GM18867 (cell line): Measurements from ENCODE around the gene PEAK1.

Experiments
- ATAC-seq: cut with Tn5 transposase; IDR thresholded peaks from one replicate; pipeline ENCODE4 v1.9.1; 2021; ENCODE audit warnings: mild to moderate bottlenecking, moderate library complexity; ENCODE audit not compliant: unreplicated experiment

PEAK1 gene

GRCh38 chr15:77402740-77403379, 17.0 kb downstream of the PEAK1 start:
- no peak for ATAC-seq

DNA sequence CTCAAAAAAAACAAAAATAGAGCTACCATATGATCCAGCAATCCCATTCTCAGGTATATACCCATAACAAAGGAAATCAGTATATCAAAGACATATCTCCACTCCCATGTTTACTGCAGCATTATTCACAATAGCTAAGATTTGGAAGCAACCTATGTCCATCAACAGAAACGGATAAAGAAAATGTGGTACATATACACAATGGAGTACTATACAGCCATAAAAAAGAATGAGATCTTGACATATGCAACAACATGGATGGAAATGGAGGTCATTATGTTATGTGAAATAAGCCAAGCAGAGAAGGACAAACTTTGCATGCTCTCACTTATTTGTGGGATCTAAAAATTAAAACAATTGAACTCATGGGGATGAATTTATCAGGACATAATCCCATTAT, 19.6 kb downstream of the PEAK1 start:
- ATAC-seq, result no peak

GRCh38 chr15:77398927-77399326, 21.0 kb downstream of the PEAK1 start:
- ATAC-seq, result no peak

DNA sequence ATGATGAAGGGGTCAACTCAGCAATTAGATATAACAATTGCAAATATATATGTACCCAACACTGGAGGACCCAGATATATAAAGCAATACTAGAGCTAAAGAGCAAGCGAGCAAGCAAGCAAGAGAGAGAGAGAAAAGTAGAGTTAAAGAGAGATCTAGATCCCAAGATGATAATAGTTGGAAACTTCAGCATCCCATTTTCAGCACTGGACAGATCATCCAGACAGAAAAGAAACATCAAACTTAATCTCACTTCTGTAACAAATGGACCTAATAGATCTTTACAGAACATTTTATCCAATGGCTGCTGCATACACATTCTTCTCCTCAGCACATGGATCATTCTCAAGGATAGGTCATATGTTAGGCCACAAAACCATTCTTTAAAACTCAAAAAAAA, 23.2 kb downstream of the PEAK1 start:
- ATAC-seq, result no peak

DNA sequence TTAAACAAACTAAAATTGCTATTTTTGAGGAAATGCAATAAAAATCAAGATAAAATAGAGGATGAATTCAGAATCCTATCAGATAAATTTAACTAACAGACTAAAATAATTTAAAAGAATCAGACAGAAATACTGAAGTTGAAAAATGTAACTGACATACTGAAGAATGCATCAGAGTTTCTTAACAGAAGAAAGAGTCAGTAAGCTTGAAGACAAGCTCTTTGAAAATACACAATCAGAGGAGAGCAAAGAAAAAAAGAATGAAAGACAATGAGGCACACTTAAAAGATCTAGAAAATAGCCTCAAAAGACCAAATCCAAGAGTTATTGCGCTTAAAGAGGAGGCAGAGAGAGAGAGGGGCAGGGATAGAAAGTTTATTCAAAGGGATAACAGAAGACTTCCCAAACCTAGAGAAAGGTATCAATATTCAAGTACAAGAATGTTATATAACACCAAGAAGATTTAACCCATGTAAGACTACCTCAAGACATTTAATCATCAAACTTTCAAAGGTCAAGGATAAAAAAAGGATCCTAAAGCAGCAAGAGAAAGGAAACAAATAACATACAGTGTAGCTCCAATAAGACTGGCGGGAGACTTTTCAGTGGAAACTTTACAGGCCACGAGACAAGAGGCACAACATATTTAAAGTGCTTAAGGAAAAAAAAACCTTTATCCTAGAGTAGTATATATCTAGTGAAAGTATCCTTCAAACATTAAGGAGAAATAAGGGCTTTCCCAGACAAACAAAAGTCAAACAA, 24.7 kb downstream of the PEAK1 start:
- ATAC-seq, result no peak

DNA sequence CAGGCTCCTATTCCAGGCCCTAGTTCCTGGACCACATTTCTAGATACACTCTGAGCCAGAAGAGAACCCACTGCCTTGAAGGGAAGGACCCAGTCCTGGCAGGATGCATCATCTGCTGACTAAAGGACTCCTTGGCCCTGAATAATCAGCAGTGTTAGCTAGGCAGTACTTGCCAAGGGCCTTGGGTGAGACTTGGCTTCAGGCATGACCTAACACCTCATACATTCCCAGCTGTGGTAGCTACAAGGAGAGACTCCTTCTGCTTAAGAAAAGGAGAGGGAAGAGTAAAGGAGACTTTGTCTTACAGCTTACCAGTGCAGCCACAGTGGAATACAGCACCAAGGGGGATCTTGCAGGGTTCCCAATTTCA, 26.4 kb downstream of the PEAK1 start:
- ATAC-seq, result no peak

- ATAC-seq, result no peak
Observed at GRCh38 chr15:77392762-77393470, 27.0 kb downstream of the PEAK1 start.

GRCh38 chr15:77391372-77391951, 28.4 kb downstream of the PEAK1 start:
- no peak for ATAC-seq

DNA sequence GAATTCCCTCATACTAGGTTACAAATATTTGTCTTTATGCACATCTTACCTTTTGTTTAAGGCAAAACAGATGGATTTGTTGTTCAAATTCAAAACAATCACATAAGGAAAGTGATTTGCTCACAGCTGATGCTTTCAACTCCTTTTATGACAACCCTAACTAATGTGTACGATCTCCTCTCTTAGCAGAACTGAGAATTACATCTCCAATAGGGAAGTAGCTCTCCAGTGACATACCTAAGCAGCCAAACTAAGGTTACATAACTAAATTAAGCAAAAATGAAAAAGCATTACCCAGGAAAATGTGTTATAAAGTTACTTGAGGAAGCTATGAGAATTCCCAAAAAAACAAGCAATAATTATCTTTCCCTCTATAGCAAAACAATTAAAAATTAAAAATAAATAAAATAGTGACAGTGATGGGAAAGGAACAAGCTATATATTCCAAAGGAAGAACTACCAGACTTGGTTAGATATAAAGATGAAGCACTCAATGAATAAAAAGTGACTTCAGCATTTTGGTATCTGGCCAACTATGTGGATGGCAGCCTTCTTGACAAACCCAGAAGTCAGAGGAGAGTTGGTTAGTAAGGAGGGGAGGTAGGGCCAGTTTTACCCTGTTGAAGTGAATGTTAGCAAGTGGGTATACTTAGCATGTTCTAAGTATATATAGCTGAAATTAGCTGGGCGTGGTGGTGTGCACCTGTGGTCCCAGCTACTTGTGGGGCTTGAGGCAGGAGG, 32.4 kb downstream of the PEAK1 start:
- ATAC-seq, result no peak

DNA sequence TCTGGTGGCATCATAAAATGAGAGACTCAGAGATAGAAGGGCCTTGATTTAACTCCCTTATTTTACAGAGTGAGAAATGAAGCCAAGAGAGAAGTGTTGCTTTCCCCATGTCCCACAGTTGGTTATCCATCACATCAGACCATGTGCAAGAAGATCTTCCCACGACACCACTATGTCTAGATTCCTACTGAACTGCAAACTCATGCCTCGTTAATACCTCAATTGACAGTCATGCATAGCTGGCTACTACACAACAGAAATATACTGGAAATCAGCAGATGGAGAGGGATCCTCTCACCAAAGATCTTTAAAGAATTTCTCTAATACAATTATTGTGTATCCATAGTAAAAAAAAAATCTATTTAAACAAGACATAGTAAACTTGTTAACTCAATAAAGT, 33.3 kb downstream of the PEAK1 start:
- no peak for ATAC-seq

- no peak for ATAC-seq
Observed at GRCh38 chr15:77384589-77385359, 35.1 kb downstream of the PEAK1 start.

DNA sequence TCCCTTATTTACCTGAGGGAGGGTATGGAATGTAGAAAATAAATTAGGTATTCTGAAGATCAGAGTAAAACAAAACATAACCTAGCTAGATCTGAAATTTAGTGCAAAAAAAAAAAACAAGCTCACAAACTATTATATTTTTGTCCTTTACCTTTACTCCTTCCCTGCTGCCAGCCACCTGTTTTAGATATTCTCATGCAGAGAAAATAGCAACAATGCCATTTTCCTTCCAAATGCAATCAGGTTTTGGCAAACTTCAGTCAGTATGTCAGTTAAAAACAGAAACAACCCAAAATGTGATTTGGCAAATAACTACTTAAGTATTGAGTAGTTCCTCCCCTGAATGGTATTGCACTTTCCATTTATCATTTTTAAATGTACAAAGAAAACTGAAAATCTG, 35.8 kb downstream of the PEAK1 start:
- no peak for ATAC-seq

DNA sequence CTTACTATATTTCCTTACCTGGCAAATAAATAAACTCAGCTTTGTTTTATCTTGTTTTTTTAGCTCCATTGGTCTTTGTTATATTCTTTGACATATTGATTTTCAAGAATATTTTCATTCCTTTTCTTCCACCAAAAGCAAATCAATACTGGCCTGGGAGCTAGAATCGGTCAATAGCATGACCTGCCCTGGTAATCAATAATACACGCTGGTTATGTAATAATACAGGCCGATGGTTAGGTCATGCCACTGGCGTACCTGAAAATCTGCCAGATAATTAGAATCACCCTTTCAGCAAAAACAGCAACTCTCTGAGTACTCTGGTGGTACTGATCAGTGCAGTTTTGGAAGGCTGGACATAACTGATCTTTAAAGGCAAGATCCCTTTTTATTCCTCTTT, 39.9 kb downstream of the PEAK1 start:
- no peak for ATAC-seq

- ATAC-seq, result no peak
Observed at GRCh38 chr15:77376770-77377169, 43.1 kb downstream of the PEAK1 start.

DNA sequence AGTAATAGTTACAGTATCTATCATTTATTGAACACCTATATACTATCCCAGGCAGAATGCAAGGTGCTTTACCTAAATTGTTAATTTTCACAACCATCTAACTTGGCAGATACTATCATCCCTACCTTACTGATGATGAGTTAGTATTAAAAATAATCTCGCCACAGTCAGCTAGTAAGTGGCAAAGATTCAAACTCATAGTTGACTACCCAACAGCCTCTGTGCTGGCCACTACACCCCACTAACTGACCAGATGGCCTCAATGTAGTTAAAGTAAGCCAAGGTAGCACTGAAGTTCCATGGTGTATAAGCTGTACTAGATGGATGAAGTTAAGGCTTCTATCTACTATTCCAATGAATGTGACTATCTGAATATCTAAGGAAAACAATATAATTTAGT, 44.8 kb downstream of the PEAK1 start:
- no peak for ATAC-seq

- no peak for ATAC-seq
Observed at GRCh38 chr15:77373441-77373840, 46.5 kb downstream of the PEAK1 start.

DNA sequence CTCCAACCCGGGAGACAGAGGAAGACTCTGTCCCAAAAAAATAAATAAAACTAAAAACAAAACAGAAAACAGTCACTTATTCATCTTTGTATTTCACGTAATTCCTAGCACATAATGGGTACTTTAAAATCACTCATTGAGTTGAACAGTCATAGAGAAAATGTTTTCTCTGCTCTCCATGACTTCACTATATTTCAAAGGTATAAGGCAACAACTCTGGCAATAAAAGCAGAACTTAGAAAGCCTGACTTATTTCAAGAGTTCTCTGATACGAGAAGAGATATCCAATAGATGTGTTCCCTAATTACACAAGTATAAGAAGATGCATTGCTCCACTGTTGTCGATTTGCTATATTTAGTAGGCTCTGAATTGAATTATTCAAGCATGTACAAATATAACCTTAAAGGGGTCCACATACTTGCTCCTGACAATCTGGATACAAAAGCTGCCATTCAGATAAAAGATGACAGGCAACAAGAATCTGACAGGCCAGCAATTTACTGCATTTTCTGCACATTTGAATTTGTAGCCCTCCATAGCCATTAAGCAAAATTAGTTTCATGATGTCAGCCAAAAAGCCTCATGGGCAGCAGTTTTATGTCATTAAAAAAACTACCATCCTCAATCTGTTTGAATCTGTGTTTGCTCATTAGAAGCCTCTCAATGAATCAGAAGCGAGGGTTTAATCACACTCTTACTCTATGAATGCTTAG, 47.9 kb downstream of the PEAK1 start:
- no peak for ATAC-seq

DNA sequence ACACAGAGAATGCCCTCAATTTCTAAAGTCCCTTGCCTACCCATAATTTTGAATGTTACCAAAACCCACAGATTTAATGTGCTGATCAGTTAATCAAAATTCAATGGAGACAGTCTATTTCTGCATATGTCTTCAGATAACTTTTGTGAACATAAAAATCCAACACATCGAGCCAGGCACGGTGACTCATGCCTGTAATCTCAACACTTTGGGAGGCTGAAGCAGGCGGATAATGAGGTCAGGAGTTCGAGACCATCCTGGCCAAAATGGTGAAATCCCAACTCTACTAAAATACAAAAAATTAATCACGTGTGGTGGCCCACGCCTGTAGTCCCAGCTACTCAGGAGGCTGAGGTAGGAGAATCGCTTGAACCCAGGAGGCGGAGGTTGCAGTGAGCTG, 49.3 kb downstream of the PEAK1 start:
- no peak for ATAC-seq

DNA sequence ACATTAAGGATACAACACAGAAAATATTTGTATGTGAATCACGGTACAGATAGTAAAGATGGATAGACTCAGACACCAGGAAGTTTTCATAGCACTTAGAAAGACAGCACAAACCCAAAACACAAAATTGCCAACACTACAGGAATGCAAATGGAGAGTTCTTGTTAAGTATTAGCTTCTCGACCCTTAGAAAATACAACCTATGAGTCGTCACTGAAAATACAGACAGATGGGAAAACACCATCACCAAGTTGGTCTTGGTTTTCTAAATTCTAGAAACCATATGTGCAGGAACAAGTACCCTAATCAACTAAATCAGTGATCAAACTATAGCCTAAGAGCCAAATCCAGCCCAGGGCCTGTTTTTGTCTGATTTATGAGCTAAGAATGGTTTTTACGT, 50.7 kb downstream of the PEAK1 start:
- ATAC-seq, result no peak

GRCh38 chr15:77367631-77368030, 52.3 kb downstream of the PEAK1 start:
- ATAC-seq, result no peak
